GM18520 (cell line): ENCODE data around the gene SCFD2.
"Not testable (repeated sequence)": the region's sequence is repeated elsewhere in the genome, so short reads cannot be mapped to it uniquely, and the experiment has no call there.

Experiments
- ATAC-seq: cut with Tn5 transposase; IDR thresholded peaks from one replicate; pipeline ENCODE4 v1.9.1; 2021; ENCODE audit not compliant: unreplicated experiment

The SCFD2 gene

GRCh38 chr4:53194727-53195126 lies 171.1 kb downstream of the SCFD2 start:
- no peak for ATAC-seq

GRCh38 chr4:53193111-53193510 lies 172.8 kb downstream of the SCFD2 start:
- no peak for ATAC-seq

- ATAC-seq, result no peak
These were observed 173.4 kb downstream of the SCFD2 start for GRCh38 chr4:53192496-53192895.

DNA sequence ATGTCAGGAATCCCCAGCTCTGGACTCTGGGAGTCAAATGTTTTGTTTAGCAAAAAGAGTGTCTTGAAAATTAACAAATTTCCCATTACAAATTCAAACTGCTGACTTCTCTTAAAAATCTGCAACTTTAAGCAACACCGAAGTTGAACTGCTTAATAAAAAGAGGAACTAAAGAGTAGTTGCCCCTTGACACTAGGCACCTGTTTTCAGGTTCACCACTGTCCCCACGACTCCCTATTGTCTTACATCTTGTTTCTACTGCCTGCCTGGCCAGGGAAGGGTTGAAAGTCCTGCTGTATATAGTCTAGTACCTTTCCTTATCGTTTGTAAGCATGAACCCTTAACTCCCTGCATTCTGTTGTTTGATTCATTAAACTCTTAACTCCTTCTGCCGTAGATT lies 173.9 kb downstream of the SCFD2 start:
- ATAC-seq, result no peak

- no peak for ATAC-seq
These were observed 176.8 kb downstream of the SCFD2 start for GRCh38 chr4:53189011-53189410.

GRCh38 chr4:53186714-53187358 lies 179.0 kb downstream of the SCFD2 start:
- ATAC-seq, result no peak

DNA sequence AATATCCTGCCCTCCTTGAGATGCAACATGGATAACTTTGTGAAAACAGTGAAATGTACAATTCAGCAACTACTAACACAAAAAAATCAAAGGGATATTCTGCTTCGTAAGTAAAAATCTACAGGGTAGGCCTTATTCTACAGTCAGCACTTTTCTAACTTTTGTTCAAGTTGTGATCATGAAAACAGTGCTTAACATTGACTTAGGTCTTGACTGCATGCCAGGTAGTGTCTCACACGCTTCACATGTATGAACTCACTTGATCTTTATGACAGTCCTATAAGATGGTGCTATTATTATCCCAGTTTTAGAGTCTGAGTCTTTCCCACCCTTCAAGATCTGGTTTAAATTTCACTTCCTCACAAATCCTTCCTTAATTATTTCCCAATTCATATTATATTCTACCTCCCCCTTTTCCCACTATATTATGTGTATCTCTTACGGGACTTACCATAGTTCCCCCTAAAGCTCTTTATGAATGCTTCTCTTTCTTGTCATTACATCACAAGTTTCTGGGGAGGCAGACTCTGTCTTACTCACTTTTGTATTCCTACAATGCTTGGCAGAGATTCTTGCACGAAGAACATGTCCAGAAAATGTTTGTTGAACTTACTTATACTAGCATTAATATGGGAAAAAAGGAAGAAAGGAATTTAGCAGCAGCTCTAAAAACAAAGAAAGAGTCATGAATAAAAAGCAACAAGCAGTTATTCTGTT lies 179.8 kb downstream of the SCFD2 start:
- ATAC-seq, result no peak

GRCh38 chr4:53183754-53184153 lies 182.1 kb downstream of the SCFD2 start:
- ATAC-seq, result no peak

DNA sequence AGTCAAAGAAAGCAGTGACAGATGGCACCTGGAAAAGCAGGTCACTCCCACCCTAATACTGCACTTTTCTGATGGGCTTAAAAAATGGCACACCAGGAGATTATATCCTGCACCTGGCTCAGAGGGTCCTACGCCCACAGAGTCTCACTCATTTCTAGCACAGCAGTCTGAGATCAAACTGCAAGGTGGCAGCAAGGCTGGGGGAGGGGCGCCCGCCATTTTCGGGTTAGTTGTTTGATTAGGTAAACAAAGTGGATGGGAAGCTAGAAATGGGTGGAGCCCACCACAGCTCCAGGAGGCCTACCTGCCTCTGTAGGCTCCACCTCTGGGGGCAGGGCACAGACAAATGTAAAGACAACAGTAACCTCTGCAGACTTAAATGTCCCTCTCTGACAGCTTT lies 188.1 kb downstream of the SCFD2 start:
- not testable (repeated sequence) for ATAC-seq

GRCh38 chr4:53175640-53176039 lies 190.2 kb downstream of the SCFD2 start:
- no peak for ATAC-seq

GRCh38 chr4:53174823-53175222 lies 191.0 kb downstream of the SCFD2 start:
- ATAC-seq, result no peak

DNA sequence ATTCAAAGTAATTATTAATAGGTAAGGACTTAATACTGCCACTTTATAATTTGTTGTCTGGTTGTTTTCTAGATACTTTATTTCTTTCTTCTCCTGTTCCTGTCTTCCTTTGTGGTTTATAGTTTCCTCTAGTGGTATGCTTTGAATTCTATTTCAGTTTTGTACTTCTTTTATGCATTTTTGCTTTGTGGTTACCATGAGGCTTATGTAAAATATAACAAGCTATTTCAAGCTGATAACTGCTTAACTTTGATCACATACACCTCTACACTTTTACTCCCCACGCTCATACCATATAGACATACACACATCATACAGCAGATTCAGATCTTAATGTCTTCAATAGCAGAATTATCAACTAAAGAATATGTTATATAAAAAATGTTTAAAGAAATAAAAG lies 192.3 kb downstream of the SCFD2 start:
- ATAC-seq, result no peak

GRCh38 chr4:53171797-53172196 lies 194.1 kb downstream of the SCFD2 start:
- no peak for ATAC-seq

GRCh38 chr4:53169695-53170617 lies 195.9 kb downstream of the SCFD2 start:
- ATAC-seq, result no peak

GRCh38 chr4:53168228-53168627 lies 197.6 kb downstream of the SCFD2 start:
- no peak for ATAC-seq

GRCh38 chr4:53162969-53163368 lies 202.9 kb downstream of the SCFD2 start:
- no peak for ATAC-seq

GRCh38 chr4:53161787-53162433 lies 204.0 kb downstream of the SCFD2 start:
- no peak for ATAC-seq

GRCh38 chr4:53161051-53161786 lies 204.6 kb downstream of the SCFD2 start:
- no peak for ATAC-seq

DNA sequence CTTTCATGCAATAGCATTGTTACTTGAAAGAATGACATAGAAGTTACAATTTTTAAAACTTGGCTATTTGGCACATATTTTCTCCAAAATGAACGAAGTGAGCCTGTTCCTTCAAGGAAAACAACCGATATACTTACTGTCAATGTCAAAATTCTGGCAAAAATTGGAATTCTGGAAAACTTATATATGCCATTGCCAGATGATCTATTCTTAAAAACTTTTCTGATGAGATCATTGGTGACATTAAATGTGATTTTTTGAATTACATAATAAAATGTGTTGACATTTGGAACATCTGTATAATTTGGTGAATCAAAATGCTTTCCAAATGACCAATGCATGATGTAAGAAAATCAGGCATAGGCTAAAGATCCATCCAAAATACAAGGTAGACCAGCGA lies 209.0 kb downstream of the SCFD2 start:
- ATAC-seq, result no peak

DNA sequence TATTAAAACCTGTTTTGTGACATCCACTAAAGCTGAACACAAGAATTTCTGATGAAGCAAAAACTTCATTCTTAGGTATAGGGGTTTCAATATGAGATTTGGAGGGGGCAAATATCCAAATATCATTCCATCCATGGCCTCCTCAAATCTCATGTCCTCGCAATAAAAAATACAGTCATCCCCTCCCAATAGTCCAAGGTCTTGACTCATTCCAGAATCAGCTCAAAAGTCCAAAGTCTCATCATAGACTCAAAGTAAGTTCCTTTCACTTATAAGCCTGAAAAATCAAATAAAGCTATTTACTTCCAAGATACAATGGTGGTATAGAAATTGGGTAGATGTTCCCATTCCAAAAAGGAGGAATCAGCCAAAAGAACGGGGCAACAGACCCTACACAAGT lies 213.4 kb downstream of the SCFD2 start:
- ATAC-seq, result no peak

GRCh38 chr4:53151489-53151788 lies 214.4 kb downstream of the SCFD2 start:
- ATAC-seq, result no peak
